GM19438 (cell line): ENCODE results near the gene PRR23E.

Source experiments
- ATAC-seq: cut with Tn5 transposase; IDR thresholded peaks from one replicate; pipeline ENCODE4 v1.9.1; 2021; ENCODE audit warnings: low read depth; ENCODE audit not compliant: unreplicated experiment

PRR23E gene

GRCh38 chr3:127164615-127165014 is 28.3 kb upstream of the PRR23E start:
- ATAC-seq: no peak

- ATAC-seq: no peak
These were observed 27.9 kb upstream of the PRR23E start for GRCh38 chr3:127165036-127165435.

GRCh38 chr3:127165694-127166485 is 27.0 kb upstream of the PRR23E start:
- ATAC-seq: no peak

- no peak for ATAC-seq
These were observed 26.3 kb upstream of the PRR23E start for GRCh38 chr3:127166501-127167065.

GRCh38 chr3:127167315-127168043 is 25.5 kb upstream of the PRR23E start:
- no peak for ATAC-seq

- no peak for ATAC-seq
These were observed 24.7 kb upstream of the PRR23E start for GRCh38 chr3:127168271-127168670.

GRCh38 chr3:127170814-127171213 is 22.1 kb upstream of the PRR23E start:
- no peak for ATAC-seq

GRCh38 chr3:127171320-127171719 is 21.6 kb upstream of the PRR23E start:
- no peak for ATAC-seq

- no peak for ATAC-seq
These were observed 21.2 kb upstream of the PRR23E start for GRCh38 chr3:127171721-127172120.

GRCh38 chr3:127172211-127172610 is 20.7 kb upstream of the PRR23E start:
- no peak for ATAC-seq

GRCh38 chr3:127172781-127173515 is 20.0 kb upstream of the PRR23E start:
- no peak for ATAC-seq

- no peak for ATAC-seq
These were observed 19.3 kb upstream of the PRR23E start for GRCh38 chr3:127173516-127174166.

GRCh38 chr3:127174284-127174683 is 18.6 kb upstream of the PRR23E start:
- ATAC-seq: no peak

- ATAC-seq: no peak
These were observed 18.2 kb upstream of the PRR23E start for GRCh38 chr3:127174715-127175140.

- ATAC-seq: no peak
These were observed 17.7 kb upstream of the PRR23E start for GRCh38 chr3:127175272-127175671.

- ATAC-seq: no peak
These were observed 15.7 kb upstream of the PRR23E start for GRCh38 chr3:127177226-127177625.

GRCh38 chr3:127180859-127181258 is 12.1 kb upstream of the PRR23E start:
- ATAC-seq: no peak

- ATAC-seq: no peak
These were observed 10.5 kb upstream of the PRR23E start for GRCh38 chr3:127182431-127182830.

GRCh38 chr3:127182848-127183714 is 9.8 kb upstream of the PRR23E start:
- no peak for ATAC-seq
